Cardiac muscle cell (in vitro differentiated cells and primary cell): ENCODE results near the gene PET100. TPM values are rescaled to one million over a fixed set of nuclear protein-coding genes. Genes with fewer than 3 reads are reported as not detected.

Source experiments
- DNase-seq, 2 donors: peaks; one replicate each; pipeline versions ENCODE4 v3.0.0 to v3.0.0-alpha.2; 2010 to 2017; ENCODE audit warnings: low read depth in 1 of 2, low spot score in 1 of 2
- H3K27ac ChIP-seq: fragments of 200-600 bp; sonication (generic); 2 replicates; pipeline ENCODE4 v1.5.1; 2016
- H3K27me3 ChIP-seq: fragments of 200-600 bp; sonication (generic); 2 replicates; pipeline ENCODE4 v1.6.0; 2016; ENCODE audit warnings: control low read depth
- H3K36me3 ChIP-seq: fragments of 200-600 bp; sonication (generic); 2 replicates; pipeline ENCODE4 v1.5.1; 2016; ENCODE audit warnings: control low read depth
- H3K4me1 ChIP-seq: fragments of 200-600 bp; sonication (generic); 2 replicates; pipeline ENCODE4 v1.8.1; 2017; ENCODE audit warnings: low read depth, mild to moderate bottlenecking, mixed run types
- H3K4me3 ChIP-seq: fragments of 200-600 bp; sonication (generic); 2 replicates; pipeline ENCODE4 v1.5.1; 2016; ENCODE audit warnings: mild to moderate bottlenecking
- H3K9me3 ChIP-seq: fragments of 200-600 bp; sonication (generic); 2 replicates; pipeline ENCODE4 v1.5.1; 2017; ENCODE audit warnings: low read depth, mild to moderate bottlenecking, control low read depth
- CTCF ChIP-seq: IDR thresholded peaks from 2 replicates; pipeline ENCODE4 v1.5.1; 2012; ENCODE audit warnings: low read depth, mild to moderate bottlenecking, low read length
- polyA plus RNA-seq: library from polyadenylated mRNA; unstranded; fragments of >200 nt; fragmentation: Nextera tagmentation; extraction: Ambion mirVana; gene quantifications from 2 replicates; pipeline ENCODE4 v1.2.1, GENCODE V29; 2016
- total RNA-seq: library from RNA; depleted of rRNA; stranded (reverse); fragments of >200 nt; gene quantifications from 2 replicates; pipeline ENCODE4 v1.2.3, GENCODE V29; 2016

The PET100 gene
- total and polyA plus RNA-seq, 2 experiments from 2014 or later = 25.0 to 404 TPM

DNA sequence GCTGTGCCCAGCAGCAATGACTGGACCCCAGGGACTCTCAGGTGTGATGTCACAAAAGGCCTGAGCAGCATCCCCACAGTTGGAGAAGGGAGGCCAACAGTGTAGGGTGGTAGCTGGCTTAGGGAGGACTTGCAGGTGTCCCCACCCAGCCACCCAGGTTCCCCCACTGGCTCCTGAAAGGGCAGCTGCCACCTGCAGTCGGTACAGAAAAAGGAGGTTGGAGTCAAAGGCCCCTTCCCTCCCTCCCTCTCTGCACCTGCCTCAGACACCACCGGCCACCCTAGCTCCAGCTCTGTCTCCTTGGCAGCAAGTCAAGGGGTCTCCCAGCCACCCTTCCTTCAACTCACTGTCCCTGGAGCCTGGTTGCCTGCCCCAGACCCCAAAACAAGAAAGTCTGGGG, 4.1 kb downstream of the PET100 start, which contains the start of gene PCP2:
PCP2 (minus strand) TSS at position 22 of the 400 bp plus-strand sequence. CDS start 262 bp downstream, outside the sequence.
- TF ChIP-seq CTCF = no peak
- H3K27ac ChIP-seq = no peak within 1 kb of the TSS
- H3K4me3 ChIP-seq = no peak within 1 kb of the TSS
- no peaks in the 10 kb centered on the region for H3K9me3 ChIP-seq
- no peaks in the 10 kb centered on the region for H3K36me3 ChIP-seq
- H3K27me3 ChIP-seq = no peaks in the 10 kb centered on the region
- peaks cover 5% of the 10 kb centered on the region for H3K4me1 ChIP-seq
- no peak for DNase-seq

DNA sequence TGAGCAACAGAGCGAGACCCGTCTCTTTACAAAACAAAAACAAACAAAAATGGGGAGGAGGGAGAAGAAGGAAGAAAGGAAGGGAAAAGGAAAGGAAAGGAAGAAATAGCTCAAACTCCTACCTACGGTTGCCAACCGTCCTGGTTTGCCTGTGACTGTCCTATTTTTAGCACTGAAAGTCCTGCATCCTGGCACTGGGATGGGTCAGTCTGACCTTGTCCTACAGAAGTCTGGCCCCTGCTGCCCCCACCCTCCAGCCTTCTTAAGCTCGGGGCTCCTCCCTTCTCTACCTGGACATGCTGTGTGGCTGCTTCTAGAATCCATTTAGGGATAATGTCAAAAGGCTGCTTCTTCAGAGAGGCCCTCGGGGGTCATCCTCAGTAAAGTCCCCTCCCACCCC, 6.1 kb downstream of the PET100 start:
- no peak for DNase-seq
- no peaks in the 10 kb centered on the region for H3K9me3 ChIP-seq
- no peak overlapping the region for H3K27ac ChIP-seq
- peaks cover 4% of the 10 kb centered on the region for H3K4me1 ChIP-seq
- H3K27me3 ChIP-seq = no peaks in the 10 kb centered on the region
- no peaks in the 10 kb centered on the region for H3K36me3 ChIP-seq
- H3K4me3 ChIP-seq = no peak overlapping the region
- TF ChIP-seq CTCF = no peak

GRCh38 chr19:7636317-7636690, 6.7 kb downstream of the PET100 start:
- Histone ChIP-seq H3K27me3 (no peaks in the 10 kb centered on the region), H3K27ac (no peak overlapping the region), H3K9me3 (no peaks in the 10 kb centered on the region), H3K36me3 (no peaks in the 10 kb centered on the region), H3K4me1 (peaks cover 4% of the 10 kb centered on the region), H3K4me3 (no peak overlapping the region)
- DNase-seq = no peak
- TF ChIP-seq CTCF = no peak

- Histone ChIP-seq H3K4me1 (peaks cover 4% of the 10 kb centered on the region), H3K36me3 (no peaks in the 10 kb centered on the region), H3K9me3 (no peaks in the 10 kb centered on the region), H3K4me3 (peak within 1 kb of the TSS; percentile 29), H3K27me3 (no peaks in the 10 kb centered on the region), H3K27ac (no peak within 1 kb of the TSS)
- DNase-seq = peak; percentile 65 to 70
- no peak for TF ChIP-seq CTCF
Observed at GRCh38 chr19:7636691-7637373, 7.2 kb downstream of the PET100 start, which contains the start of gene STXBP2. TSS of gene STXBP2 (plus strand) at chr19:7637110. CDS start at chr19:7637150, 40 bp downstream.

DNA sequence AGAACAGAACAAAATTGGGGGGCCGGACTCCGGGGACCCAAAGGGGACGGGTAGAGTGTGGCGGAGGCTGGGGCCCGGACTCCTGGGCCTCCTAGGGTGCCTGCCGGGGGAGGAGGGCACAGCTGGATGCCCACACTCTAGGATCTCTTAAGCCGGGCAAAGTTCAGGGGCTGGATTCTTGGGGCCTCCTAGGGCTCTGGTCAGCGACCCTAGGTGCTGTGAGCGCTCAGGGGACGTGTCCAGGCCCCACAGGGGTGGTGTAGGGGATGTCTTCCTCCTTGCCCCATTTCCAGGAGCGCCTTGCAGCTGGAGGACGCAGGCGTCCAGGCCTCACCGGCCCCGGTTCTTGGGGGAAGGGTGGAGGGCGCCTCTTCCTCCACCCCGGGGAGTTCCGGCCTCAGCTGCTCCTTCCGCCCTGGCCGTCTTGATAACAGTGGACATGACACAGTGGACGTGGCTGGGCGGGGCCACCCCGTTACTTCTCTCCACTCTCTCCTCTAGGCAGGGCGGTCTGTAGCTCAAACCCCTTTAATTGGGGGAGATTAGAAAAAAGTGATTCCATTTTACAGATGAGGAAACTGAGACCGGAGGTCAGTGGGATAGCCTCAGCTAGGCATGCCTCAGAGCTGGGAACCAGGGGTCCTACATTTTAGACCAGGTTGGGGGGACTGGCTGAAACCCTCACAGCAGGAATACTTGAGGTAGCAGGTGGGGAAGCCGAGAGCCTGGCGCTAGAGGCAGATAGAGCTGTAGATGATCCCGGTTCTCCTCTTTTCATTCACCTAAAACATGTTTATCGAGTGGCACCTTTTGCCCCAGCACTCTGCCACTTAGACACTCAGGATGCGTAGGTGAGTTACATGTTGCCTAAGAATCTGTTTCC, 8.0 kb downstream of the PET100 start:
- Histone ChIP-seq H3K36me3 (no peaks in the 10 kb centered on the region), H3K27ac (no peak overlapping the region), H3K27me3 (no peaks in the 10 kb centered on the region), H3K4me1 (peaks cover 4% of the 10 kb centered on the region), H3K4me3 (peak overlapping the region; percentile 29), H3K9me3 (no peaks in the 10 kb centered on the region)
- peak in 1 of 2 donors; percentile 57 for DNase-seq
- TF ChIP-seq CTCF = no peak
